SU-DHL-6 (cell line): Measurements from ENCODE around the gene SRBD1.

Source experiments
- H2AFZ ChIP-seq: fragments of 200-600 bp; sonication (generic); 2 replicates; pipeline ENCODE4 v1.6.1; 2014; ENCODE audit warnings: low read depth, mild to moderate bottlenecking, moderate library complexity, mixed read lengths, antibody characterized with exemption, low read length; ENCODE audit not compliant: severe bottlenecking
- H3F3A ChIP-seq: fragments of 200-600 bp; shearing (Covaris generic); 2 replicates; pipeline ENCODE4 v1.6.0; 2016; ENCODE audit warnings: antibody characterized with exemption, mild to moderate bottlenecking; ENCODE audit not compliant: insufficient read depth
- H3K27ac ChIP-seq: fragments of 200-600 bp; sonication (generic); 2 replicates; pipeline ENCODE4 v1.5.1; 2016; ENCODE audit warnings: low read depth, mild to moderate bottlenecking, low read length, moderate library complexity, mixed read lengths
- H3K27me3 ChIP-seq: fragments of 200-600 bp; sonication (generic), shearing (Covaris generic); 2 replicates; pipeline ENCODE4 v1.6.0; 2014; ENCODE audit warnings: mild to moderate bottlenecking, low read length
- H3K36me3 ChIP-seq: fragments of 200-600 bp; sonication (generic); 2 replicates; pipeline ENCODE4 v1.6.1; 2014; ENCODE audit warnings: mild to moderate bottlenecking, low read length, mixed read lengths
- H3K4me2 ChIP-seq: fragments of 300-600, 200-600 bp; shearing (Covaris generic), sonication (generic); 2 replicates; pipeline ENCODE4 v1.6.0; 2014; ENCODE audit warnings: low read length, low read depth, mild to moderate bottlenecking; ENCODE audit not compliant: poor library complexity, severe bottlenecking
- H3K4me3 ChIP-seq: fragments of 200-600 bp; sonication (generic); 2 replicates; pipeline ENCODE4 v1.5.1; 2014; ENCODE audit warnings: antibody characterized with exemption, low read length, mild to moderate bottlenecking, mixed read lengths; ENCODE audit not compliant: insufficient read depth, poor library complexity, severe bottlenecking
- H3K79me2 ChIP-seq: fragments of 200-600 bp; sonication (generic); 2 replicates; pipeline ENCODE4 v1.6.1; 2014; ENCODE audit warnings: mild to moderate bottlenecking, low read length, moderate library complexity; ENCODE audit not compliant: insufficient read depth
- H3K9ac ChIP-seq: fragments of 200-600 bp; sonication (generic); 2 replicates; pipeline ENCODE4 v1.7.0; 2014; ENCODE audit warnings: mild to moderate bottlenecking, low read length
- H3K9me2 ChIP-seq: fragments of 200-600 bp; sonication (generic); replicated peaks from 2 replicates; pipeline ENCODE4 v1.6.1; 2014; ENCODE audit warnings: low read length; ENCODE audit not compliant: insufficient read depth
- H3K9me3 ChIP-seq: fragments of 200-600 bp; sonication (generic); 2 replicates; pipeline ENCODE4 v1.6.1; 2014; ENCODE audit warnings: low read length, mixed read lengths; ENCODE audit not compliant: insufficient read depth
- H4K20me1 ChIP-seq: fragments of 200-600 bp; sonication (generic); 2 replicates; pipeline ENCODE4 v1.6.1; 2014; ENCODE audit warnings: low read depth, mild to moderate bottlenecking, antibody characterized with exemption, low read length, moderate library complexity, mixed read lengths
- EZH2phosphoT487 ChIP-seq: fragments of 200-600 bp; sonication (generic), shearing (Covaris generic); conservative IDR thresholded peaks from 2 replicates; pipeline ENCODE4 v1.6.1; 2018; ENCODE audit warnings: mild to moderate bottlenecking, antibody characterized with exemption, low read length, moderate library complexity, mixed read lengths
- TF ChIP-seq, protein P1 (sequence below): fragments of 200-600 bp; sonication (generic); IDR thresholded peaks from one replicate; pipeline ENCODE4 v1.5.1; 2017; ENCODE audit warnings: antibody characterized with exemption, mild to moderate bottlenecking, low read length, moderate library complexity; ENCODE audit not compliant: insufficient read depth, poor library complexity, severe bottlenecking

Gene SRBD1

DNA sequence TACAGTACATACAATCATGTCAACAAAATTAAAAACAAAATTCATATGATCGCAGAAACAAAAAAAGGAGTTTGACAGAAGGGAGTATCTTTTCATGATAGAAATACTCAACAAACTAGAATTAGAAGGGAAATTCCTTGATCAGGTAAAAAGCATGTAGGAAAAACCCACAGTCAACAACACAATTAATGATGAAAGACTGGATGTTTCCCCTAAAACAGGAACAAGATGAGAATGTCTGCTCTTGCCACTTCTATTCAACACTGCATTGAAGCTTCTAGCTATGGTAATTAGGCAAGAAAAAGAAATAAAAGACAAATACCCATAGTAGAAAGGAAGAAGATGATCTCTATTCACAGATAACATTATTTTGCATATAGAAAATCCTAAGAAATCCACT, 87.1 kb downstream of the SRBD1 start:
- Histone ChIP-seq H3K79me2 (no peaks in the 10 kb centered on the region), H3K27ac (no peak overlapping the region), H4K20me1 (no peaks in the 10 kb centered on the region), H3K9me3 (no peaks in the 10 kb centered on the region), H3K27me3 (no peaks in the 10 kb centered on the region), H3F3A (no peaks in the 10 kb centered on the region), H3K4me3 (no peak overlapping the region), H3K4me2 (no peak overlapping the region), H3K9me2 (no peaks in the 10 kb centered on the region), H3K36me3 (no peaks in the 10 kb centered on the region; the same call in 1 of the 2 replicates), H2AFZ (no peak overlapping the region), H3K9ac (no peak overlapping the region)
- no peak for TF ChIP-seq EZH2phosphoT487
- TF ChIP-seq, protein P1, sequence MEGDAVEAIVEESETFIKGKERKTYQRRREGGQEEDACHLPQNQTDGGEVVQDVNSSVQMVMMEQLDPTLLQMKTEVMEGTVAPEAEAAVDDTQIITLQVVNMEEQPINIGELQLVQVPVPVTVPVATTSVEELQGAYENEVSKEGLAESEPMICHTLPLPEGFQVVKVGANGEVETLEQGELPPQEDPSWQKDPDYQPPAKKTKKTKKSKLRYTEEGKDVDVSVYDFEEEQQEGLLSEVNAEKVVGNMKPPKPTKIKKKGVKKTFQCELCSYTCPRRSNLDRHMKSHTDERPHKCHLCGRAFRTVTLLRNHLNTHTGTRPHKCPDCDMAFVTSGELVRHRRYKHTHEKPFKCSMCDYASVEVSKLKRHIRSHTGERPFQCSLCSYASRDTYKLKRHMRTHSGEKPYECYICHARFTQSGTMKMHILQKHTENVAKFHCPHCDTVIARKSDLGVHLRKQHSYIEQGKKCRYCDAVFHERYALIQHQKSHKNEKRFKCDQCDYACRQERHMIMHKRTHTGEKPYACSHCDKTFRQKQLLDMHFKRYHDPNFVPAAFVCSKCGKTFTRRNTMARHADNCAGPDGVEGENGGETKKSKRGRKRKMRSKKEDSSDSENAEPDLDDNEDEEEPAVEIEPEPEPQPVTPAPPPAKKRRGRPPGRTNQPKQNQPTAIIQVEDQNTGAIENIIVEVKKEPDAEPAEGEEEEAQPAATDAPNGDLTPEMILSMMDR: no peak

GRCh38 chr2:45518546-45518945, 92.5 kb downstream of the SRBD1 start:
- no peak overlapping the region for H3K4me3 ChIP-seq
- no peak overlapping the region for H3K4me2 ChIP-seq
- no peaks in the 10 kb centered on the region for H3K9me3 ChIP-seq
- TF ChIP-seq, protein P1: no peak
- no peak for TF ChIP-seq EZH2phosphoT487
- H3F3A ChIP-seq: no peaks in the 10 kb centered on the region
- H3K27ac ChIP-seq: no peak overlapping the region
- H3K36me3 ChIP-seq: no peaks in the 10 kb centered on the region
- no peaks in the 10 kb centered on the region for H3K27me3 ChIP-seq
- no peaks in the 10 kb centered on the region for H3K9me2 ChIP-seq
- no peak overlapping the region for H3K9ac ChIP-seq
- H2AFZ ChIP-seq: no peak overlapping the region
- no peaks in the 10 kb centered on the region; the same call in 1 of the 2 replicates for H4K20me1 ChIP-seq
- no peaks in the 10 kb centered on the region for H3K79me2 ChIP-seq

DNA sequence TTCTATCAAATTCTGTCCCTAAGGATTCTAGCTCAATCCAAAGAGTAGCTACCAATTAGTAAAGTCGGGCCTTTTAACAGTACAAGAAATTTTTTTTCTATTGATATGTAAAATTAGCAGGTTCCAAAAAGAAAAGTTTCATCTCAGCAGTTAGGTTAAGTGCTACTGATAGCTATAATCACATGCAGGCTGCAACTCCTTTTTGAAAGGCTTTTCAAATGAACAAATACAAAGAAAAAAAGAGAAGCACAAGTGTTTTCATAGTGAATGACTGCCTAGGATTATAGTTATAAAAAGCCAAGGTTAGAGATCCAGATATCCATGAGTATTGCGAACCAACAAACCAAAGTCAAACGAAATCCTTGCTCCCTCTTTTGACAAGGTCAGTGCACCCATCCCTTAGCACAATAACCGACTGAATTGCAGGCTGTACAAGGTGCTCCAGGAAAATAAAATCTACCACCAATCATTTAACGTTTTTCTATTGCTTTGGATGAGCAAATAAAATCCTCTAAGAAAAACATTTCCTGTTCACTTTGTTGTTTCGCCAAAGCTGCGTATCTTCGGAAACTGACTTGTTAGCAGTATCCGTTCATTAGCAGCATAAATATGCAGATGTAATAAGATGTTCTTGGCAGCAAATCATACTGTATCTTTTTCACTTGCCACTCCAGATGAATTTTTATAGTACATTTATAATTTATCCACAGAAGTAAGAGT, 100.2 kb downstream of the SRBD1 start:
- no peaks in the 10 kb centered on the region for H3F3A ChIP-seq
- H3K36me3 ChIP-seq: no peaks in the 10 kb centered on the region
- no peaks in the 10 kb centered on the region for H3K9me3 ChIP-seq
- H2AFZ ChIP-seq: no peak overlapping the region
- no peak overlapping the region for H3K9ac ChIP-seq
- H3K27ac ChIP-seq: no peak overlapping the region
- no peaks in the 10 kb centered on the region for H3K9me2 ChIP-seq
- no peak overlapping the region for H3K4me2 ChIP-seq
- H3K27me3 ChIP-seq: no peaks in the 10 kb centered on the region
- no peaks in the 10 kb centered on the region; the same call in 1 of the 2 replicates for H4K20me1 ChIP-seq
- H3K4me3 ChIP-seq: no peak overlapping the region
- no peaks in the 10 kb centered on the region for H3K79me2 ChIP-seq
- no peak for TF ChIP-seq EZH2phosphoT487
- TF ChIP-seq, protein P1: no peak
